AG09309 (cell line): ENCODE measurements around the gene SNRPA1.

Experiments
- DNase-seq: peaks from one replicate; pipeline ENCODE4 v3.0.0-alpha.2; 2010; ENCODE audit warnings: low read depth
- H3K4me3 ChIP-seq: 2 replicates; pipeline ENCODE4 v1.5.1; 2011; ENCODE audit warnings: mild to moderate bottlenecking, low read depth, low read length, moderate library complexity; ENCODE audit not compliant: control insufficient read depth
- TF ChIP-seq, protein P1 (sequence below): IDR thresholded peaks from 2 replicates; pipeline ENCODE4 v1.5.1; 2011; ENCODE audit warnings: mild to moderate bottlenecking, low read depth, low read length, inconsistent platforms; ENCODE audit not compliant: insufficient read depth, control insufficient read depth; ENCODE audit errors: missing control alignments

Gene SNRPA1

DNA sequence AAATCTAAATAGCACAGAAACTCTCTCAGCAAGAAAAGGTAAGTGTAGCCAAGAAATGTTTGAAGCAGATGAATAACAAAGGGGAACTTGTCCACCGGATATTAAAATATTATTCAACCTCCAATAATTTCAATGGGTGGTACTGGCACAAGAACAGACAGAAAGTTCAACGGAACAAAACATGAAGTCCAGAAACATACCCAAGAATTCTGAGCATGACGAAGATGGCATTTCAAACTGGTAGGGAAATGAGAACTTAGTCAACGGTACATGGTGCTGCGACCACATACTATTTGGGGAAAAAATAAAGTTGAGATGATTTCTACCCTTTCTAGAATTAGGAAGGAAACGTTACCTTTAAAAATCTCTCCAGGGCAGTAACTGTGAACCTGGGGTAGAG lies 48.7 kb downstream of the SNRPA1 start:
- no peak overlapping the region for H3K4me3 ChIP-seq
- TF ChIP-seq, protein P1, sequence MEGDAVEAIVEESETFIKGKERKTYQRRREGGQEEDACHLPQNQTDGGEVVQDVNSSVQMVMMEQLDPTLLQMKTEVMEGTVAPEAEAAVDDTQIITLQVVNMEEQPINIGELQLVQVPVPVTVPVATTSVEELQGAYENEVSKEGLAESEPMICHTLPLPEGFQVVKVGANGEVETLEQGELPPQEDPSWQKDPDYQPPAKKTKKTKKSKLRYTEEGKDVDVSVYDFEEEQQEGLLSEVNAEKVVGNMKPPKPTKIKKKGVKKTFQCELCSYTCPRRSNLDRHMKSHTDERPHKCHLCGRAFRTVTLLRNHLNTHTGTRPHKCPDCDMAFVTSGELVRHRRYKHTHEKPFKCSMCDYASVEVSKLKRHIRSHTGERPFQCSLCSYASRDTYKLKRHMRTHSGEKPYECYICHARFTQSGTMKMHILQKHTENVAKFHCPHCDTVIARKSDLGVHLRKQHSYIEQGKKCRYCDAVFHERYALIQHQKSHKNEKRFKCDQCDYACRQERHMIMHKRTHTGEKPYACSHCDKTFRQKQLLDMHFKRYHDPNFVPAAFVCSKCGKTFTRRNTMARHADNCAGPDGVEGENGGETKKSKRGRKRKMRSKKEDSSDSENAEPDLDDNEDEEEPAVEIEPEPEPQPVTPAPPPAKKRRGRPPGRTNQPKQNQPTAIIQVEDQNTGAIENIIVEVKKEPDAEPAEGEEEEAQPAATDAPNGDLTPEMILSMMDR: no peak
- DNase-seq: no peak

- TF ChIP-seq, protein P1: no peak
- DNase-seq: no peak
- no peak overlapping the region for H3K4me3 ChIP-seq
Observed at GRCh38 chr15:101244889-101245668, 50.0 kb downstream of the SNRPA1 start.

DNA sequence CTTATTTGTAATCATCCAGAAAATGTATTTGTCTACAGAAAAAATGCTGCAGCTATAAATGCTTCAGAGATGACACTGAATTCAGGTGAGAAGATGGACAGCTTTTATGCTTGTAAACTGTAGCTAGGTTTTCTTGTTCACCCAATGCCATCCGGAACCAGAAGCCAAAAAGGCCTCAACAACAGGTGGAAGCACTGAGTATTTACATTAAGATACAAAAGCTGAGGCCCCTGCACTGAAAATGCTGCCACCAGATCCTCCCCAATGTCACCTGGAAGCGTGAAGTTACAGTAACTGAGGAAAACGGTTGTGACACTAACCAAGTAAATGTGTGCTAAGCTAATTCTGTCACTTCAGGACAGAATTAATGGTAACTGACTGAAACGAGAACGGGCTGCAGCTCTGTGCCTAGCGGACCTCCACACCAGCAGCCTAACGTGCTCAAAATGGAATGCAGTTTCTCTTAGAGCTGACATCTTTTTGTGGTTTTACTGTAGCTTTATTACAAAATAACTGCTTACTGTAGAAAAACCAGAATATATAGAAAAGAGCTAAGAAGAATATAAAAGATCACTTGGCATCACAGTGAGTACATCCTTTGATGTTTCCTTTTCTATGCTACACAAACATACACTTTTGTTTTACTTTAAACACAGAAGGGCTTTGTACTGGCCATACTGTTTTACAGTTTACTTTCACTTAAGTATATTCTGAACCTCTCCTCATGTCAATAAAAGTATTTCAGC lies 50.8 kb downstream of the SNRPA1 start:
- TF ChIP-seq, protein P1: no peak
- DNase-seq: no peak
- no peak overlapping the region for H3K4me3 ChIP-seq

DNA sequence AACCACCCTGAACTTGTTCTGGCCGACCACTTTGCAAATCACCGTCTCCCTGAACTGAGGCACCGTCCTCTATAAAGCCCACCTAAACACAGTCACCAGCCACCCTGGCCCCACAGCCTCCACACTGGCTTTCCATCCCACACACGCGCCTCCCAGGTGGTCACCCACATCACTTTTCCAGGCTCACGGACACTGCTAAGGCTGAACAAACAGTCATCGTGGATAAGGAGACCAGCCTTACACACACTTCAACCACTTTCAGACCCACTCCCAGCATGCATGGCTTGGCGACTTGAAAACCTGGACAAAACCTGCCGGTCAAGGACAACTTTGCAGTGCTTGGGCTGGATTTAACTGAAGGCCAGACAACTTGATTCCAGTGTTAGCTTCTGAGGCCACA lies 51.6 kb downstream of the SNRPA1 start:
- no peak for DNase-seq
- no peak overlapping the region for H3K4me3 ChIP-seq
- TF ChIP-seq, protein P1: no peak

DNA sequence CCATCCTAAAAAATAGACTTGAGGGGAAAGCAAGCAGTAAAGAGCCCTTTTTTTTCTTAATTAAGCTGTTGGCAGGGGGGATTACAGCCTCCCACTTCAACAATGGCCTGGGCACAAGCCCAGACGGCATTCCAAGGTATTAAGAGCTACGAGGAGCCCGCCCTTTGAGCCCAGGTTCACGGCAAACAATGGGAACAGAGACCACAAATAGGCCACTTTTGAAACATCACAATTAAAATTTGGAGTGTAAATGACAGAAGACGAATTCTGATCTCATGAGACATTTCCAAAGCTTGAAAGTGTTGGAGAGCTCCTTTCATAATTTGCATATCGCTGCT lies 52.1 kb downstream of the SNRPA1 start:
- H3K4me3 ChIP-seq: no peak overlapping the region
- TF ChIP-seq, protein P1: no peak
- DNase-seq: no peak

- TF ChIP-seq, protein P1: no peak
- DNase-seq: no peak
- H3K4me3 ChIP-seq: no peak overlapping the region
Observed at GRCh38 chr15:101242160-101242998, 52.7 kb downstream of the SNRPA1 start.
